HepG2 (cell line): ENCODE data around the gene VWC2L. TPM values are rescaled to one million over a fixed set of nuclear protein-coding genes. Genes with fewer than 3 reads are reported as not detected.

ENCODE experiments used
- ATAC-seq: fragments of 200-7000 bp; cut with Tn5 transposase; 3 replicates; pipeline ENCODE4 v1.9.1; 2020; ENCODE audit warnings: mild to moderate bottlenecking, moderate library complexity
- BruUV-seq: library from RNA; stranded (reverse); fragments of 400-500 nt; replicated peaks from 2 replicates; lab custom pipeline; 2021; lab: Mats Ljungman, UMichigan
- CTCF ChIA-PET: fragments of 300-600 bp; formaldehyde crosslinking; extraction: SDS; loops from one replicate; lab custom pipeline; 2021; ENCODE audit warnings: low total read pairs, inconsistent platforms, low intra/inter-chr PET ratio; lab: Yijun Ruan, JAX
- POLR2A ChIA-PET: fragments of 350-600 bp; sonication (Branson Sonifier 250); formaldehyde crosslinking; loops from one replicate; lab custom pipeline; 2020; ENCODE audit warnings: antibody characterized with exemption, inconsistent platforms; lab: Yijun Ruan, JAX
- DNase-seq: peaks from one replicate; pipeline ENCODE4 v3.0.0-alpha.2; 2015; ENCODE audit warnings: low spot score
- FAIRE-seq: peaks from 3 replicates; lab custom pipeline; 2011; peaks lifted over from hg19 to GRCh38; lab: Jason Lieb, UNC
- H2AFZ ChIP-seq: one replicate; pipeline ENCODE4 v1.6.1; 2011; ENCODE audit warnings: low read length, inconsistent platforms
- H3K27ac ChIP-seq: fragments of 300-600 bp; 3 replicates; pipeline ENCODE4 v1.8.0; 2011; ENCODE audit warnings: mixed run types, mild to moderate bottlenecking, mixed read lengths, low read length, inconsistent platforms; ENCODE audit not compliant: insufficient read depth; ENCODE audit errors: extremely low read length
- H3K27me3 ChIP-seq, 2 experiments: fragments of 200-600 bp in 1 of 2; 2 replicates in 1 of 2; 3 replicates in 1 of 2; pipeline versions ENCODE4 v1.6.0 to v1.8.0; 2011; ENCODE audit warnings: low read length in 2 of 2, mild to moderate bottlenecking in 2 of 2, moderate library complexity in 2 of 2, inconsistent platforms in 1 of 2; ENCODE audit not compliant: insufficient read depth in 2 of 2, control insufficient read depth in 1 of 2
- H3K36me3 ChIP-seq, 2 experiments: fragments of 200-600 bp in 1 of 2; replicated peaks in 1 of 2; 2 replicates in 1 of 2; 3 replicates in 1 of 2; pipeline versions ENCODE4 v1.5.1 to v1.8.0; 2011; ENCODE audit warnings: low read length in 2 of 2, inconsistent platforms in 1 of 2; ENCODE audit not compliant: insufficient read depth in 2 of 2, control insufficient read depth in 1 of 2
- H3K4me1 ChIP-seq: 2 replicates; pipeline ENCODE4 v1.5.1; 2012; ENCODE audit warnings: low read length, inconsistent platforms; ENCODE audit not compliant: insufficient read depth
- H3K4me2 ChIP-seq: 2 replicates; pipeline ENCODE4 v1.6.0; 2011; ENCODE audit warnings: low read depth, low read length, inconsistent platforms
- H3K4me3 ChIP-seq, 3 experiments: fragments of 200-600 bp in 1 of 3; sonication (generic), shearing (Covaris generic) in 1 of 3; replicated peaks in 1 of 3; 2 replicates each; pipeline ENCODE4 v1.5.1; 2011 to 2016; ENCODE audit warnings: low read length in 3 of 3, inconsistent platforms in 2 of 3, low read depth in 2 of 3, mild to moderate bottlenecking in 2 of 3, control low read depth in 1 of 3, mixed read lengths in 1 of 3; ENCODE audit not compliant: insufficient read depth in 1 of 3
- H3K79me2 ChIP-seq: one replicate; pipeline ENCODE4 v1.6.1; 2011; ENCODE audit warnings: low read length, inconsistent platforms; ENCODE audit not compliant: insufficient read depth
- H3K9ac ChIP-seq: 2 replicates; pipeline ENCODE4 v1.6.0; 2011; ENCODE audit warnings: mild to moderate bottlenecking, low read depth, low read length, inconsistent platforms; ENCODE audit not compliant: insufficient read depth
- H3K9me3 ChIP-seq: 2 replicates; pipeline ENCODE4 v1.5.1; 2012; ENCODE audit warnings: mild to moderate bottlenecking, low read length
- H4K20me1 ChIP-seq: 2 replicates; pipeline ENCODE4 v1.6.0; 2011; ENCODE audit warnings: inconsistent platforms, mild to moderate bottlenecking, low read length, moderate library complexity; ENCODE audit not compliant: insufficient read depth
- CEBPB ChIP-seq: IDR thresholded peaks from 2 replicates; pipeline ENCODE4 v1.6.1; 2011; ENCODE audit warnings: low read depth, low read length, improper control_type of control experiment, borderline replicate concordance
- CEBPG ChIP-seq: IDR thresholded peaks from 2 replicates; pipeline ENCODE4 v1.6.1; 2016
- PCBP2 ChIP-seq: fragments of 200-400 bp; formaldehyde crosslinking; optimal IDR thresholded peaks from 2 replicates; pipeline ENCODE3; 2018; ENCODE audit warnings: low read length, low read depth; ENCODE audit not compliant: poor library complexity, severe bottlenecking
- WGBS: methylation state at CpG from one replicate; pipeline ENCODE4 v1.1.6; 2017; ENCODE audit warnings: low lambda C conversion rate; 5-methylcytosine and 5-hydroxymethylcytosine counted together
- in situ Hi-C: cut with HindIII; loops from 2 replicates; pipeline ENCODE4 v1.10.0; 2017; ENCODE audit warnings: low pct_unique_long_range_greater_than_20kb; ENCODE audit not compliant: extremely low pct_ligation_motif_present
- intact Hi-C: fragments of 100-400 bp; cut with micrococcal nuclease; formaldehyde crosslinking; loops from one replicate; pipeline ENCODE4 v1.10.0; 2022; ENCODE audit not compliant: unreplicated experiment
- polyA plus RNA-seq, 8 experiments: library from polyadenylated mRNA; depleted of rRNA in 3 of 8; stranded (reverse) in 7 of 8; unstranded in 1 of 8; fragments of >200 nt; fragmentation: Illumina TruSeq in 4 of 8; extraction: Trizol in 4 of 8; gene quantifications; 2 replicates each; pipeline versions ENCODE4 v1.2.1 to v1.2.3, GENCODE V29; 2011 to 2016; ENCODE audit warnings: low read depth in 4 of 8, missing spikeins in 1 of 8, mixed read lengths in 1 of 8; ENCODE audit not compliant: insufficient read depth in 1 of 8
- total RNA-seq, 5 experiments: library from RNA; depleted of rRNA; stranded (reverse); fragments of >200 nt; fragmentation: Illumina TruSeq; extraction: Trizol; gene quantifications; 2 replicates each; pipeline ENCODE4 v1.2.3, GENCODE V29; 2016; ENCODE audit warnings: low read depth in 1 of 5
- TF ChIP-seq, protein P1 (sequence below): sonication (generic); formaldehyde crosslinking; IDR thresholded peaks from 2 replicates; pipeline ENCODE4 v1.4.0; 2020; ENCODE audit warnings: missing genetic modification reagents

Gene VWC2L
- total and polyA plus RNA-seq, 2 of the 13 experiments (the other 11 are each of a cell fraction or from before 2014, with no cell fraction given): not detected

DNA sequence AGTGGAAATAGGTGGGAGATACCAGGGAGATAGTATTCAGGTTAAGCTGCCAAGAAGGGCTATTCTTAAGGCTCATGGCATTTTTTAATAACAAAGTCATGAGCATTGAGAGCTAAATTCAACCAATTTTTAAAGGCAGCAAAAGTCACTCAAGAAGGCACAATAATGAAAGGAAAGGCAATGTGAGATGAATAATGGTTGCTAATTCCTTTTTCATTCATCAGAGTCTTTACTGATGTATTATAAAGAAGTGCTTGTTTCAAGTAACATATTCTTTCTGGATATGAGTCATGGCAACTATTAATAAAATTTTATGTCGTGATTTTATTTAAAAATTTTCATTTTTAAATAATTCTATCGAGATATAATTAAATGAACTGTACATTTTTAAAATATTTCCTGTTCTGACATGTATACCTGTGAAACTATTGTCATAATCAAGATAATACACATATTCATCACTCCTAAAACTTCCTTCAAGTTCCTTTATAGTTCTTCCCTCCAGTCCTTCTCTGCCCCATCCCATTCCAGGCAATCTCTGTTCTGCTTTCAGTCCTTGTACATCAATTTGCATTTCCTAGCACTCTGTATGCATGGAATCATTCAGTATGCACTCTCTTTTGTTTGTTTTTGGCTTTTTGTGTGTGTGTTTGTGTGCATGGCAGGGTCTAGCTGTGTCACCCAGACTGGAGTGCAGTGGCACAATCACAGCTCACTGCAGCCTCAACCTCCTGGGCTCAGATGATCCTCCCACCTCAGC is 40.8 kb downstream of the VWC2L start (continued):
- TF ChIP-seq, protein P1, sequence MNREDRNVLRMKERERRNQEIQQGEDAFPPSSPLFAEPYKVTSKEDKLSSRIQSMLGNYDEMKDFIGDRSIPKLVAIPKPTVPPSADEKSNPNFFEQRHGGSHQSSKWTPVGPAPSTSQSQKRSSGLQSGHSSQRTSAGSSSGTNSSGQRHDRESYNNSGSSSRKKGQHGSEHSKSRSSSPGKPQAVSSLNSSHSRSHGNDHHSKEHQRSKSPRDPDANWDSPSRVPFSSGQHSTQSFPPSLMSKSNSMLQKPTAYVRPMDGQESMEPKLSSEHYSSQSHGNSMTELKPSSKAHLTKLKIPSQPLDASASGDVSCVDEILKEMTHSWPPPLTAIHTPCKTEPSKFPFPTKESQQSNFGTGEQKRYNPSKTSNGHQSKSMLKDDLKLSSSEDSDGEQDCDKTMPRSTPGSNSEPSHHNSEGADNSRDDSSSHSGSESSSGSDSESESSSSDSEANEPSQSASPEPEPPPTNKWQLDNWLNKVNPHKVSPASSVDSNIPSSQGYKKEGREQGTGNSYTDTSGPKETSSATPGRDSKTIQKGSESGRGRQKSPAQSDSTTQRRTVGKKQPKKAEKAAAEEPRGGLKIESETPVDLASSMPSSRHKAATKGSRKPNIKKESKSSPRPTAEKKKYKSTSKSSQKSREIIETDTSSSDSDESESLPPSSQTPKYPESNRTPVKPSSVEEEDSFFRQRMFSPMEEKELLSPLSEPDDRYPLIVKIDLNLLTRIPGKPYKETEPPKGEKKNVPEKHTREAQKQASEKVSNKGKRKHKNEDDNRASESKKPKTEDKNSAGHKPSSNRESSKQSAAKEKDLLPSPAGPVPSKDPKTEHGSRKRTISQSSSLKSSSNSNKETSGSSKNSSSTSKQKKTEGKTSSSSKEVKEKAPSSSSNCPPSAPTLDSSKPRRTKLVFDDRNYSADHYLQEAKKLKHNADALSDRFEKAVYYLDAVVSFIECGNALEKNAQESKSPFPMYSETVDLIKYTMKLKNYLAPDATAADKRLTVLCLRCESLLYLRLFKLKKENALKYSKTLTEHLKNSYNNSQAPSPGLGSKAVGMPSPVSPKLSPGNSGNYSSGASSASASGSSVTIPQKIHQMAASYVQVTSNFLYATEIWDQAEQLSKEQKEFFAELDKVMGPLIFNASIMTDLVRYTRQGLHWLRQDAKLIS: no peak

- H3K4me2 ChIP-seq: no peak overlapping the region
- H4K20me1 ChIP-seq: no peaks in the 10 kb centered on the region
- FAIRE-seq (no peak), DNase-seq (peak; percentile 13), ATAC-seq (peak; percentile 60; the same call in 2 of the 3 replicates)
- in situ Hi-C loops (no loop called here), intact Hi-C loops (no loop called here)
- H3K27me3 ChIP-seq: no peaks in the 10 kb centered on the region
- H2AFZ ChIP-seq: no peak overlapping the region
- no peaks in the 10 kb centered on the region for H3K4me1 ChIP-seq
- no peaks in the 10 kb centered on the region for H3K79me2 ChIP-seq
- H3K36me3 ChIP-seq: no peaks in the 10 kb centered on the region
- no peak overlapping the region for H3K27ac ChIP-seq
- 0% methylated on average over 2 of the region's 3 CpGs for WGBS
- no TSS peak for BruUV-seq
- H3K4me3 ChIP-seq: no peak overlapping the region
- ChIA-PET CTCF (no interaction called here), POLR2A (no interaction called here)
- TF ChIP-seq CEBPB (peak; percentile 92), CEBPG (CRISPR knock-in tag) (peak; percentile 63), PCBP2 (no peak)
- H3K9me3 ChIP-seq: no peaks in the 10 kb centered on the region
- no peak overlapping the region for H3K9ac ChIP-seq
Measured at GRCh38 chr2:214465363-214466146, 54.7 kb downstream of the VWC2L start.
